ENCODE data around the gene THAP10. TPM values are rescaled to one million over a fixed set of nuclear protein-coding genes. Genes with fewer than 3 reads are reported as not detected.

Gene THAP10
- total and polyA plus RNA-seq, 4 donors = 0.90 to 14.5 (median 1.4) TPM

GRCh38 chr15:70892912-70893560 is 803 bp upstream of the THAP10 start:
- no peaks in the 10 kb centered on the region for H3K9me3 ChIP-seq (ENCODE audit: control insufficient read depth, low read length)
- peaks cover 0 to 3% of the 10 kb centered on the region in 2 donors for H3K4me1 ChIP-seq (ENCODE audit: control insufficient read depth in 1 of 2, insufficient read depth in 2 of 2, low read length in 2 of 2)
- H3K36me3 ChIP-seq (ENCODE audit: control insufficient read depth in 1 of 2, insufficient read depth in 2 of 2, low read length in 1 of 2) = no peaks in the 10 kb centered on the region
- H3K27ac ChIP-seq (ENCODE audit: low read depth in 1 of 2, low read length in 2 of 2) = peak overlapping the region in 1 of 2 donors; percentile 83
- no peaks in the 10 kb centered on the region for H3K27me3 ChIP-seq (ENCODE audit: control insufficient read depth in 1 of 2, insufficient read depth in 2 of 2, low read length in 1 of 2)
- ATAC-seq (ENCODE audit: low FRiP score) (peak; percentile 76), DNase-seq (peak in 1 of 2 donors; percentile 69)
- 1 to 3% methylated on average over 10 of the region's 10 CpGs for WGBS, 2 donors
- intact Hi-C loops (cut with DNase I) = no loop called here
- H3K4me3 ChIP-seq (ENCODE audit: low read length in 2 of 2) = peak overlapping the region; percentile 45 to 93

GRCh38 chr15:70882361-70882760 is 9.9 kb downstream of the THAP10 start:
- no peak for ATAC-seq (ENCODE audit: low FRiP score)
- DNase-seq = no peak
- no peak overlapping the region for H3K27ac ChIP-seq (ENCODE audit: low read depth in 1 of 2, low read length in 2 of 2)
- H3K27me3 ChIP-seq (ENCODE audit: control insufficient read depth in 1 of 2, insufficient read depth in 2 of 2, low read length in 1 of 2) = no peaks in the 10 kb centered on the region
- H3K4me3 ChIP-seq (ENCODE audit: low read length in 2 of 2) = no peak overlapping the region
- no peaks in the 10 kb centered on the region for H3K36me3 ChIP-seq (ENCODE audit: control insufficient read depth in 1 of 2, insufficient read depth in 2 of 2, low read length in 1 of 2)
- H3K4me1 ChIP-seq (ENCODE audit: control insufficient read depth in 1 of 2, insufficient read depth in 2 of 2, low read length in 2 of 2) = no peaks in the 10 kb centered on the region
- WGBS, 2 donors = 89 to 92% methylated on average over 2 of the region's 2 CpGs
- intact Hi-C loops (cut with DNase I) = no loop called here
- no peaks in the 10 kb centered on the region for H3K9me3 ChIP-seq (ENCODE audit: control insufficient read depth, low read length)

GRCh38 chr15:70880781-70881180 is 11.5 kb downstream of the THAP10 start:
- Histone ChIP-seq H3K4me1 (ENCODE audit: control insufficient read depth in 1 of 2, insufficient read depth in 2 of 2, low read length in 2 of 2) (no peaks in the 10 kb centered on the region), H3K36me3 (ENCODE audit: control insufficient read depth in 1 of 2, insufficient read depth in 2 of 2, low read length in 1 of 2) (no peaks in the 10 kb centered on the region), H3K27me3 (ENCODE audit: control insufficient read depth in 1 of 2, insufficient read depth in 2 of 2, low read length in 1 of 2) (no peaks in the 10 kb centered on the region), H3K4me3 (ENCODE audit: low read length in 2 of 2) (no peak overlapping the region), H3K27ac (ENCODE audit: low read depth in 1 of 2, low read length in 2 of 2) (no peak overlapping the region), H3K9me3 (ENCODE audit: control insufficient read depth, low read length) (no peaks in the 10 kb centered on the region)
- DNase-seq = no peak
- ATAC-seq (ENCODE audit: low FRiP score) = no peak
- 90 to 97% methylated on average over 2 of the region's 2 CpGs for WGBS, 2 donors
- intact Hi-C loops (cut with DNase I) = no loop called here

- H3K4me3 ChIP-seq (ENCODE audit: low read length in 2 of 2) = no peak overlapping the region
- H3K27me3 ChIP-seq (ENCODE audit: control insufficient read depth in 1 of 2, insufficient read depth in 2 of 2, low read length in 1 of 2) = no peaks in the 10 kb centered on the region
- WGBS, 2 donors = 32% methylated on average over 2 of the region's 2 CpGs
- DNase-seq (no peak), ATAC-seq (ENCODE audit: low FRiP score) (no peak)
- H3K4me1 ChIP-seq (ENCODE audit: control insufficient read depth in 1 of 2, insufficient read depth in 2 of 2, low read length in 2 of 2) = no peaks in the 10 kb centered on the region
- H3K9me3 ChIP-seq (ENCODE audit: control insufficient read depth, low read length) = no peaks in the 10 kb centered on the region
- no peaks in the 10 kb centered on the region for H3K36me3 ChIP-seq (ENCODE audit: control insufficient read depth in 1 of 2, insufficient read depth in 2 of 2, low read length in 1 of 2)
- intact Hi-C loops (cut with DNase I) = loop anchor here in 1 of 2 donors (10.0 kb wide), 1 partner anchor 205 kb away; no protein-coding TSS in a partner anchor
- H3K27ac ChIP-seq (ENCODE audit: low read depth in 1 of 2, low read length in 2 of 2) = no peak overlapping the region
Measured at GRCh38 chr15:70879401-70879800, 12.8 kb downstream of the THAP10 start.

- no peaks in the 10 kb centered on the region for H3K36me3 ChIP-seq (ENCODE audit: control insufficient read depth in 1 of 2, insufficient read depth in 2 of 2, low read length in 1 of 2)
- no peak overlapping the region for H3K4me3 ChIP-seq (ENCODE audit: low read length in 2 of 2)
- H3K27me3 ChIP-seq (ENCODE audit: control insufficient read depth in 1 of 2, insufficient read depth in 2 of 2, low read length in 1 of 2) = peaks cover 0 to 2% of the 10 kb centered on the region in 2 donors
- H3K4me1 ChIP-seq (ENCODE audit: control insufficient read depth in 1 of 2, insufficient read depth in 2 of 2, low read length in 2 of 2) = no peaks in the 10 kb centered on the region
- DNase-seq (no peak), ATAC-seq (ENCODE audit: low FRiP score) (no peak)
- H3K27ac ChIP-seq (ENCODE audit: low read depth in 1 of 2, low read length in 2 of 2) = no peak overlapping the region
- intact Hi-C loops (cut with DNase I) = loop anchor here in 1 of 2 donors (10.0 kb wide), 1 partner anchor 202 kb away; no protein-coding TSS in a partner anchor
- peaks cover 2% of the 10 kb centered on the region for H3K9me3 ChIP-seq (ENCODE audit: control insufficient read depth, low read length)
- 64 to 73% methylated on average over 2 of the region's 2 CpGs for WGBS, 2 donors
Measured at GRCh38 chr15:70876683-70877082, 15.6 kb downstream of the THAP10 start.

- 73 to 75% methylated on average over 3 of the region's 3 CpGs for WGBS, 2 donors
- intact Hi-C loops (cut with DNase I) = loop anchor here in 1 of 2 donors (10.0 kb wide), 1 partner anchor 201 kb away; no protein-coding TSS in a partner anchor
- H3K27ac ChIP-seq (ENCODE audit: low read depth in 1 of 2, low read length in 2 of 2) = no peak overlapping the region
- peaks cover 0 to 2% of the 10 kb centered on the region in 2 donors for H3K27me3 ChIP-seq (ENCODE audit: control insufficient read depth in 1 of 2, insufficient read depth in 2 of 2, low read length in 1 of 2)
- ATAC-seq (ENCODE audit: low FRiP score) (no peak), DNase-seq (no peak)
- no peaks in the 10 kb centered on the region for H3K4me1 ChIP-seq (ENCODE audit: control insufficient read depth in 1 of 2, insufficient read depth in 2 of 2, low read length in 2 of 2)
- H3K4me3 ChIP-seq (ENCODE audit: low read length in 2 of 2) = no peak overlapping the region
- H3K36me3 ChIP-seq (ENCODE audit: control insufficient read depth in 1 of 2, insufficient read depth in 2 of 2, low read length in 1 of 2) = no peaks in the 10 kb centered on the region
- peaks cover 2% of the 10 kb centered on the region for H3K9me3 ChIP-seq (ENCODE audit: control insufficient read depth, low read length)
Measured at GRCh38 chr15:70876011-70876410, 16.2 kb downstream of the THAP10 start.

- Histone ChIP-seq H3K9me3 (ENCODE audit: control insufficient read depth, low read length) (peaks cover 2% of the 10 kb centered on the region), H3K36me3 (ENCODE audit: control insufficient read depth in 1 of 2, insufficient read depth in 2 of 2, low read length in 1 of 2) (no peaks in the 10 kb centered on the region), H3K27me3 (ENCODE audit: control insufficient read depth in 1 of 2, insufficient read depth in 2 of 2, low read length in 1 of 2) (peaks cover 0 to 2% of the 10 kb centered on the region in 2 donors), H3K4me1 (ENCODE audit: control insufficient read depth in 1 of 2, insufficient read depth in 2 of 2, low read length in 2 of 2) (no peaks in the 10 kb centered on the region), H3K27ac (ENCODE audit: low read depth in 1 of 2, low read length in 2 of 2) (no peak overlapping the region), H3K4me3 (ENCODE audit: low read length in 2 of 2) (no peak overlapping the region)
- WGBS, 2 donors = 74 to 75% methylated on average over 7 of the region's 7 CpGs
- ATAC-seq (ENCODE audit: low FRiP score) (no peak), DNase-seq (no peak)
- intact Hi-C loops (cut with DNase I) = loop anchor here (1.0 to 10.0 kb wide), 2 partner anchors 51 to 200 kb away; no protein-coding TSS in a partner anchor
Measured at GRCh38 chr15:70875001-70875782, 17.0 kb downstream of the THAP10 start.

GRCh38 chr15:70873232-70874054 is 18.8 kb downstream of the THAP10 start:
- H3K4me3 ChIP-seq (ENCODE audit: low read length in 2 of 2) = no peak overlapping the region
- WGBS, 2 donors = 97% methylated on average over 2 of the region's 2 CpGs
- intact Hi-C loops (cut with DNase I) = loop anchor here in 1 of 2 donors (1.0 to 10.0 kb wide), 2 partner anchors 48 to 199 kb away; no protein-coding TSS in a partner anchor

More at GRCh38 chr15:70873232-70874054, 18.8 kb downstream of the THAP10 start:
- Histone ChIP-seq H3K4me1 (ENCODE audit: control insufficient read depth in 1 of 2, insufficient read depth in 2 of 2, low read length in 2 of 2) (no peaks in the 10 kb centered on the region), H3K36me3 (ENCODE audit: control insufficient read depth in 1 of 2, insufficient read depth in 2 of 2, low read length in 1 of 2) (no peaks in the 10 kb centered on the region), H3K27ac (ENCODE audit: low read depth in 1 of 2, low read length in 2 of 2) (no peak overlapping the region), H3K9me3 (ENCODE audit: control insufficient read depth, low read length) (peaks cover 2% of the 10 kb centered on the region), H3K27me3 (ENCODE audit: control insufficient read depth in 1 of 2, insufficient read depth in 2 of 2, low read length in 1 of 2) (peaks cover 0 to 2% of the 10 kb centered on the region in 2 donors)
- ATAC-seq (ENCODE audit: low FRiP score) (no peak), DNase-seq (no peak)

All from aorta (tissue), 5 donors.